Parathyroid adenoma (tissue), 2 donors: ENCODE data around the gene GOLGA6L24.
"Not testable (repeated sequence)": the region's sequence is repeated elsewhere in the genome, so short reads cannot be mapped to it uniquely, and the experiment has no call there.

Experiments used
- H2AFZ ChIP-seq: fragments of 300-600 bp; sonication (generic); one replicate; pipeline ENCODE4 v1.7.0; 2017; ENCODE audit warnings: antibody characterized with exemption, mild to moderate bottlenecking
- H3K27ac ChIP-seq: fragments of 300-600 bp; sonication (generic); one replicate; pipeline ENCODE4 v1.7.0; 2017
- H3K27me3 ChIP-seq: fragments of 300-600 bp; sonication (generic); one replicate; pipeline ENCODE4 v1.7.0; 2017; ENCODE audit warnings: low read length; ENCODE audit not compliant: control insufficient read depth, insufficient read depth
- H3K36me3 ChIP-seq: fragments of 300-600 bp; sonication (generic); one replicate; pipeline ENCODE4 v1.7.0; 2017; ENCODE audit warnings: low read length; ENCODE audit not compliant: control insufficient read depth, insufficient read depth
- H3K4me1 ChIP-seq: fragments of 300-600 bp; sonication (generic); one replicate; pipeline ENCODE4 v1.7.0; 2017; ENCODE audit warnings: control low read depth
- H3K4me2 ChIP-seq: fragments of 300-600 bp; sonication (generic); one replicate; pipeline ENCODE4 v1.7.0; 2017; ENCODE audit warnings: low read length
- H3K4me3 ChIP-seq: fragments of 300-600 bp; sonication (generic); one replicate; pipeline ENCODE4 v1.7.0; 2017; ENCODE audit warnings: low read depth, low read length
- H3K79me2 ChIP-seq: fragments of 300-600 bp; sonication (generic); one replicate; pipeline ENCODE4 v1.7.0; 2017; ENCODE audit warnings: control low read depth
- H3K9ac ChIP-seq: fragments of 300-600 bp; sonication (generic); one replicate; pipeline ENCODE4 v1.7.0; 2017; ENCODE audit warnings: mild to moderate bottlenecking
- H3K9me3 ChIP-seq: fragments of 300-600 bp; sonication (generic); one replicate; pipeline ENCODE4 v1.7.0; 2017; ENCODE audit warnings: low read length; ENCODE audit not compliant: control insufficient read depth
- donor health status: primary hyperparathyroidism.

The GOLGA6L24 gene

DNA sequence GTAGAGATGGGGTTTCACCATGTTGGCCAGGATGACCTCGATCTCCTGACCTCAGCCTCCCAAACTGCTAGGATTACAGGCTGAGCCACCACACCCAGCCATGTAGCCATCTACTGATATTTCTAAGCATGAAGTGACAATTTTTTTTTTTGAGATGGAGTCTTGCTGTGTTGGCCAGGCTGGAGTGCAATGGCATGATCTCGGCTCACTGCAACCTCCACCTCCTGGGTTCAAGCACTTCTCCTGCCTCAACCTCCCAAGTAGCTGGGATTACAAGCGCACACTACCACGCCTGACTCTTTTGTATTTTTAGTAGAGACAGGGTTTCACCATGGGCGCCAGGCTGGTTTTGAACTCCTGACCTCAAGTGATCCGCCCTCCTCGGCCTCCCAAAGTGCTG lies 40.9 kb downstream of the GOLGA6L24 start:
- not testable (repeated sequence) for H3K9ac ChIP-seq, H3K4me2 ChIP-seq, H3K4me3 ChIP-seq, H2AFZ ChIP-seq, H3K27ac ChIP-seq, H3K79me2 ChIP-seq, H3K4me1 ChIP-seq, H3K9me3 ChIP-seq, H3K27me3 ChIP-seq, H3K36me3 ChIP-seq

DNA sequence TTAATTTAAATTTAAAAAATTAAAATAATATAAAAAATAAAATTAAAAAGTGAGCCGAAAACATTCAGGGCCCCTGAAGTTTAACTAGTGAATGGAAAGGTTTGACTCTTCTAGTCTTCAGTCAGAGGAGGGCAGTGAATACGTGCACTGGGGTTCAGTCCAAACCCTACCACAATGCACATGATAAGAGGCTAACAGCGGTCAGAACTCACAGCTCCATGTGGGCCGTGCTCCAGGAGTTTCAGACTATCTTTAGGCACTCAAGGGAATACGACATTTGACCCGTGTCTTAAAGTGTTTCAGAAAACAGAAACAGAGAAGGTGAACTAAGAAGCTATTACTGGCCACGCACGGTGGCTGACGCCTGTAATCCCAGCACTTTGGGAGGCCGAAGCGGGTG lies 47.4 kb downstream of the GOLGA6L24 start:
- not testable (repeated sequence) for H3K4me1 ChIP-seq, H3K9ac ChIP-seq, H3K79me2 ChIP-seq, H3K27ac ChIP-seq, H3K27me3 ChIP-seq, H3K9me3 ChIP-seq, H3K4me2 ChIP-seq, H3K36me3 ChIP-seq, H2AFZ ChIP-seq, H3K4me3 ChIP-seq

DNA sequence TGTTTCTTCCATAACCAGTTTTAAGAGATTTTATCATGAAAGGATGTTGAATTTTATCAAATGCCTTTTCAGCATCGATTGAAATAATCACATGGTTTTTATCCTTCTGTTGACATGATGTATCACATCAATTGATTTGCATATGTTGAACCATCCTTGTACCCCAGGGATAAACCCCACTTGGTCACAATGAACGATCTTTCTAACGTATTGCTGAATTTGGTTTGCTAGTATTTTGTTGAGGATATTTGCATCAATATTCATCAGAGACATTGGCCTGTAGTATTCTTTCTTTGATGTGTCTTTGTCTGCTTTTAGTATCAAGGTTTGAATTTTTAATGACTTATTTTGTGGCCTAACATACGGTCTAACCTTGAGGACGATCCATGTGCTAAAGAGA lies 49.2 kb downstream of the GOLGA6L24 start:
- not testable (repeated sequence) for H3K4me3 ChIP-seq, H3K9me3 ChIP-seq, H3K79me2 ChIP-seq, H3K27me3 ChIP-seq, H3K36me3 ChIP-seq, H3K4me2 ChIP-seq, H3K27ac ChIP-seq, H3K4me1 ChIP-seq, H2AFZ ChIP-seq, H3K9ac ChIP-seq
